IPS-18a (cell line): ENCODE results near the gene USP1.

Experiments used
- H3K27ac ChIP-seq: one replicate; pipeline ENCODE4 v1.5.1; 2013; ENCODE audit warnings: low read length
- H3K27me3 ChIP-seq: one replicate; pipeline ENCODE4 v1.6.1; 2013; ENCODE audit warnings: mild to moderate bottlenecking, low read length; ENCODE audit not compliant: control insufficient read depth, insufficient read depth
- H3K36me3 ChIP-seq: one replicate; pipeline ENCODE4 v1.6.1; 2013; ENCODE audit warnings: low read depth, low read length; ENCODE audit not compliant: control insufficient read depth
- H3K4me1 ChIP-seq: one replicate; pipeline ENCODE4 v1.6.1; 2013; ENCODE audit warnings: low read depth, low read length; ENCODE audit not compliant: control insufficient read depth
- H3K4me3 ChIP-seq: one replicate; pipeline ENCODE4 v1.5.1; 2013; ENCODE audit warnings: low read length
- H3K9ac ChIP-seq: one replicate; pipeline ENCODE4 v1.6.1; 2013; ENCODE audit warnings: mild to moderate bottlenecking, low read length, moderate library complexity
- H3K9me3 ChIP-seq: one replicate; pipeline ENCODE4 v1.6.1; 2013; ENCODE audit warnings: low read depth, low read length; ENCODE audit not compliant: control insufficient read depth

The USP1 gene

GRCh38 chr1:62426794-62427193 is 10.1 kb upstream of the USP1 start:
- Histone ChIP-seq H3K27ac (no peak overlapping the region), H3K36me3 (no peaks in the 10 kb centered on the region), H3K27me3 (no peaks in the 10 kb centered on the region), H3K9ac (no peak overlapping the region), H3K4me3 (no peak overlapping the region), H3K9me3 (no peaks in the 10 kb centered on the region), H3K4me1 (no peaks in the 10 kb centered on the region)

DNA sequence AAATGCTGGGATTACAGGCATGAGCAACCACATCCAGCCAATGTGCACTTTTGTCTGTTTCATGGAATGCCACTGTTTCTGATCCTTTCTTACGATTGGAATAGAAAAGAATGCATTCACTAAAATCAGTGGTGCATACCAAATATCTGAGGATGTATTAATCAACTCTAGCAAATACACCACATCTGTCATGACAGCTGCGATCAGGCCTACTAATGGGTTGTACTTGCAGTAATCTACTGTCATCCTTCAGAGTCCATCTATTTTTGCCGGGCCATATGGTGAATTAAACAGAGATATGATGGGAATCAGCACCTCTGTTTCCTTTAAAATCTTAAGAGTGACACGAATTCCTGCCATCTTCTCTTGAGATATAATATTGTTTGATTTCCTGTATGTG is 8.5 kb upstream of the USP1 start:
- no peaks in the 10 kb centered on the region for H3K9me3 ChIP-seq
- H3K36me3 ChIP-seq: no peaks in the 10 kb centered on the region
- no peak overlapping the region for H3K4me3 ChIP-seq
- H3K9ac ChIP-seq: no peak overlapping the region
- no peak overlapping the region for H3K27ac ChIP-seq
- no peaks in the 10 kb centered on the region for H3K27me3 ChIP-seq
- H3K4me1 ChIP-seq: no peaks in the 10 kb centered on the region

- H3K9ac ChIP-seq: no peak overlapping the region
- no peaks in the 10 kb centered on the region for H3K9me3 ChIP-seq
- H3K36me3 ChIP-seq: no peaks in the 10 kb centered on the region
- H3K27me3 ChIP-seq: no peaks in the 10 kb centered on the region
- H3K27ac ChIP-seq: no peak overlapping the region
- H3K4me3 ChIP-seq: no peak overlapping the region
- H3K4me1 ChIP-seq: no peaks in the 10 kb centered on the region
Measured at GRCh38 chr1:62429581-62429980, 7.3 kb upstream of the USP1 start.

GRCh38 chr1:62433861-62434617 is 2.8 kb upstream of the USP1 start:
- Histone ChIP-seq H3K4me1 (no peaks in the 10 kb centered on the region), H3K27me3 (no peaks in the 10 kb centered on the region), H3K9ac (no peak overlapping the region), H3K36me3 (no peaks in the 10 kb centered on the region), H3K27ac (no peak overlapping the region), H3K9me3 (no peaks in the 10 kb centered on the region), H3K4me3 (no peak overlapping the region)

DNA sequence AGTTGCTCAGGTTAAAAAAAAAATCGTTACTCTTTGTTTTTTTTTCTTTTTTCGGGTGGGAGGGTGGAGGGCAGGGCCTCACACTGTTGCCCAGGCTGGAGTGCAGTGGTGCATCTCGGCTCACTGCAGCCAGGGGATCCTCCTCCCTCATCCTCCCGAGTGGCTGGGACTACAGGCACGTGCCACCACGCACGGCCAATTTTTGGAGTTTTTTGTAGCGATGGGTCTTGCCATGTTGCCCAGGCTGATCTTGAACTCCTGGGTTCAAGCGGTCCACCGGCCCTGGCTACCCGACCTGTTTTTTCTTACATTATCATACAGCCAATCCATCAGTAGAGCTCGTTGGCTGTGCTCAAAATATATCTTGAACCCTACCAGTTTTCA is 2.2 kb upstream of the USP1 start:
- Histone ChIP-seq H3K36me3 (no peaks in the 10 kb centered on the region), H3K27ac (no peak overlapping the region), H3K9ac (no peak overlapping the region), H3K9me3 (no peaks in the 10 kb centered on the region), H3K4me1 (peaks cover 2% of the 10 kb centered on the region), H3K4me3 (no peak overlapping the region), H3K27me3 (no peaks in the 10 kb centered on the region)

DNA sequence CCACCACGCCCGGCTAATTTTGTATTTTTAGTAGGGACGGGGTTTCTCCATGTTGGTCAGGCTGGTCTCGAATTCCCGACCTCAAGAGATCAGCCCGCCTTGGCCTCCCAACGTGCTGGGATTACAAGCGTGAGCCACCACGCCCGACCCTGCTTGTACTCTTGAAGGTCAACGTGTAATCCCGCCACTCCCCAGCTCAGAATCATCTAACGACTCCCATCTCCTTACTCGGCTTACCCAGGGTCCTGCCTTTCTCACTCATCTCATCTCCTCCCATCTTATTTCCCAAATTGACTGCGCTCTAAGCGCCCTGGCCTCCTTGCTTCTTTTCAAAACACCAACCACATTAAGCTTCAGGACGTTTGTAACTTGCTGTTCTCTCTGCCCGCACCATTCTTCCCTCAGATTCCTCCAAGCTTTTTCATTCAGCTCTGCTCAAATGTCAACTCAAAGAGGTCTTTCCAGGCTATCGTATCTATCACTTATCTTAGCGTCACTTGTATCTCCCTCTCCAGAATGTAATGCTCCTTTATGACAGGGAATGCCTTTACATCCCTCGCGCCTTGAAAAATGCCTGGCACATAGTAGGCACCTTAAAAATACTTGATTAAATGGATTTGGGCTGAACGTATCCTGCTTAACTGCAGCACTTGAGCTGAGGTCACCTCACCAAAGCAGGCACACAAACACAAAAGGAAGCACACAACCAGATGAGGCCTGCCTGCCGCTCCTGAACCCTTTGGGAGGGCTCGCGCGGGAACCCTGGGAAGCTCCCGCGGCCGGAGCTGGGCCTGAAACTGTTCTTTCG is 1.4 kb upstream of the USP1 start:
- Histone ChIP-seq H3K9me3 (no peaks in the 10 kb centered on the region), H3K4me1 (peaks cover 6% of the 10 kb centered on the region), H3K27ac (peak overlapping the region; percentile 77), H3K4me3 (peak overlapping the region; percentile 90), H3K27me3 (no peaks in the 10 kb centered on the region), H3K36me3 (peaks cover 2% of the 10 kb centered on the region), H3K9ac (peak overlapping the region; percentile 75)

- Histone ChIP-seq H3K9ac (peak overlapping the region; percentile 75), H3K9me3 (no peaks in the 10 kb centered on the region), H3K4me3 (peak overlapping the region; percentile 90), H3K27ac (peak overlapping the region; percentile 77), H3K4me1 (peaks cover 6% of the 10 kb centered on the region), H3K36me3 (peaks cover 8% of the 10 kb centered on the region), H3K27me3 (no peaks in the 10 kb centered on the region)
Measured at GRCh38 chr1:62436039-62436465, 797 bp upstream of the USP1 start.

DNA sequence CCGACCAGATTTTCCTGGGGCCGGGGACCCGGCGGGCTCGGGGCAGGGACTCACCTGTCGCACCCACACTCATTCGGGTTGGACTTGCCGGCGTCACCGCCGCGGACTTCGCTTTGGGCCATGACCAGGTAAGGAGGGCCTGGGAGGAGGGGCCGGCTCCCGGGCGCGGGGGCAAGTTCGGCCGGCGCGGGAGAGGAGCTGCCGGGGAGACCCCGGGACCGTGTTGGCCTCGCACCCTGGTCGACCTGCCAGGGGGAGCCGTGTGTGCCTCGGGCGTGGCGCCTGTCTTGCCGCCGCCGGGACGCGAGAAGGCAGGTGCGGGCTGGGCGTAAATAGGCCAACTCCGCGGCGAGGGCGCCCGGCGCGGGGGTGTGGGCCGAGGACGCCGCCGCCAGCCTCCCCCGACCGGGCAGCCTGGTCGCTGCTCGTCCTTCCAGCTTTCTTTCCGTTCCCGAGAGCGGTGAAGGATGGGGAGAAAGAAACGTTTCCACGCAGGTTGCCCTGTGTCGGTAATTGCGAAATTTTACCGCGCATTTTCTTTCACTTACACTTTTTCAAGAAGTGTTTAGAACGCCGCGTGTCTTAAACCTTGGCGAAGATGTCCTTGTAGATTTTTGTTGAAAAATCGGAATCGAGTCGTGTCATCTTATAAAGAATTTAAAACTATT is 558 bp downstream of the USP1 start:
- Histone ChIP-seq H3K4me3 (peak overlapping the region; percentile 90), H3K36me3 (peaks cover 22% of the 10 kb centered on the region), H3K4me1 (peaks cover 6% of the 10 kb centered on the region), H3K9me3 (no peaks in the 10 kb centered on the region), H3K27me3 (no peaks in the 10 kb centered on the region), H3K9ac (peak overlapping the region; percentile 75), H3K27ac (peak overlapping the region; percentile 96)

DNA sequence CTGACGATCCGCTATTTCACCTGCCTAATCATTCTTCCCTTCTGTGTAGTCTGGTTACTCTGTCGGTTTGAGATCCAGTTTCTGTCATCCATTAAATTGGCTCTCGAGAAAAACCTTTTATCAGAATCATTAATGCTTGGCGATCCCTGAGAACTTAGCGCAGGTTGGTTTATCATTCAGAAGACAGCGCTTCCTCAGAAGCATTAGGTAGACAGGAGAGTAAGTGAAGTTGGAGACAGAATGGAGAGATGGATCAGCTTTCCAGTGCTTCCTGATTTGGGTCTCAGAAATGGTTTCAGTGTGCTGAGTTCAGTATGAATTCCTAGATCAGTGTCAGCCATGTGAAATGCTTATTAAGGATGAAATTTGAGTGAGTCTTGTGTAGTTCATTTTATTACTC is 1.3 kb downstream of the USP1 start:
- H3K27me3 ChIP-seq: no peaks in the 10 kb centered on the region
- H3K27ac ChIP-seq: no peak overlapping the region
- H3K9ac ChIP-seq: peak overlapping the region; percentile 75
- no peaks in the 10 kb centered on the region for H3K9me3 ChIP-seq
- H3K4me3 ChIP-seq: peak overlapping the region; percentile 90
- peaks cover 6% of the 10 kb centered on the region for H3K4me1 ChIP-seq
- H3K36me3 ChIP-seq: peaks cover 29% of the 10 kb centered on the region

GRCh38 chr1:62439652-62440371 is 3.0 kb downstream of the USP1 start:
- Histone ChIP-seq H3K36me3 (peaks cover 44% of the 10 kb centered on the region), H3K27ac (no peak overlapping the region), H3K27me3 (no peaks in the 10 kb centered on the region), H3K4me1 (peaks cover 6% of the 10 kb centered on the region), H3K4me3 (no peak overlapping the region), H3K9me3 (no peaks in the 10 kb centered on the region), H3K9ac (no peak overlapping the region)

DNA sequence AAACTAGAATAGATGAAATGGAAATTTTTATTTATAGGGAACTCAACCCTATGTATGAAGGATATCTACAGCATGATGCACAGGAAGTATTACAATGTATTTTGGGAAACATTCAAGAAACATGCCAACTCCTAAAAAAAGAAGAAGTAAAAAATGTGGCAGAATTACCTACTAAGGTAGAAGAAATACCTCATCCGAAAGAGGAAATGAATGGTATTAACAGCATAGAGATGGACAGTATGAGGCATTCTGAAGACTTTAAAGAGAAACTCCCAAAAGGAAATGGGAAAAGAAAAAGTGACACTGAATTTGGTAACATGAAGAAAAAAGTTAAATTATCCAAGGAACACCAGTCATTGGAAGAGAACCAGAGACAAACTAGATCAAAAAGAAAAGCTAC is 7.9 kb downstream of the USP1 start:
- Histone ChIP-seq H3K4me1 (peaks cover 3% of the 10 kb centered on the region), H3K27ac (no peak overlapping the region), H3K36me3 (peaks cover 87% of the 10 kb centered on the region), H3K4me3 (no peak overlapping the region), H3K9me3 (no peaks in the 10 kb centered on the region), H3K27me3 (no peaks in the 10 kb centered on the region), H3K9ac (no peak overlapping the region)
